ENCODE data around the gene RPRD1B.

Gene RPRD1B

GRCh38 chr20:38117635-38118034, 84.1 kb downstream of the RPRD1B start:
- peak; percentile 84 for DNase-seq (ENCODE audit: low read depth)
- no peak overlapping the region for H3K4me3 ChIP-seq (ENCODE audit: low read depth, low read length)
- TF ChIP-seq, protein P1, sequence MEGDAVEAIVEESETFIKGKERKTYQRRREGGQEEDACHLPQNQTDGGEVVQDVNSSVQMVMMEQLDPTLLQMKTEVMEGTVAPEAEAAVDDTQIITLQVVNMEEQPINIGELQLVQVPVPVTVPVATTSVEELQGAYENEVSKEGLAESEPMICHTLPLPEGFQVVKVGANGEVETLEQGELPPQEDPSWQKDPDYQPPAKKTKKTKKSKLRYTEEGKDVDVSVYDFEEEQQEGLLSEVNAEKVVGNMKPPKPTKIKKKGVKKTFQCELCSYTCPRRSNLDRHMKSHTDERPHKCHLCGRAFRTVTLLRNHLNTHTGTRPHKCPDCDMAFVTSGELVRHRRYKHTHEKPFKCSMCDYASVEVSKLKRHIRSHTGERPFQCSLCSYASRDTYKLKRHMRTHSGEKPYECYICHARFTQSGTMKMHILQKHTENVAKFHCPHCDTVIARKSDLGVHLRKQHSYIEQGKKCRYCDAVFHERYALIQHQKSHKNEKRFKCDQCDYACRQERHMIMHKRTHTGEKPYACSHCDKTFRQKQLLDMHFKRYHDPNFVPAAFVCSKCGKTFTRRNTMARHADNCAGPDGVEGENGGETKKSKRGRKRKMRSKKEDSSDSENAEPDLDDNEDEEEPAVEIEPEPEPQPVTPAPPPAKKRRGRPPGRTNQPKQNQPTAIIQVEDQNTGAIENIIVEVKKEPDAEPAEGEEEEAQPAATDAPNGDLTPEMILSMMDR (conservative IDR thresholded peaks at IDR 0.05; ENCODE audit: low read depth, low read length), result no peak

GRCh38 chr20:38119446-38119845, 85.9 kb downstream of the RPRD1B start:
- DNase-seq (ENCODE audit: low read depth), result no peak
- TF ChIP-seq, protein P1 (conservative IDR thresholded peaks at IDR 0.05; ENCODE audit: low read depth, low read length), result no peak
- H3K4me3 ChIP-seq (ENCODE audit: low read depth, low read length), result no peak overlapping the region

DNA sequence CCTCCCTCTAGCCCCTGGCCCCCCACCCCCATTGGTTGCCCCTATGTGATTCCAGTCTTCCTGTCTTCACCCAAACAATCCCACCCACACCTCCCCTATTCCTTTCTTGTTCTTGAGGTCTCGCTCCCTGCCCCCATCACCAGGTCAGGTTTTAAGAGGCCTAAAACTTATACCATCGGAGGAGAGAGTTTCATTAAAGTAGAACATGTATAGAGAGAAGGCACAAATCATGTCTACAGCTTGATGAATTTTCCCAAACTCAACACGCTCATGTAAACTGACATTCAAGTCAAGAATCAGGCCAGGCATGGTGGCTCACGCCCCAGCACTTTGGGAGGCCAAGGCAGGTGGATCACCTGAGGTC, 87.1 kb downstream of the RPRD1B start:
- no peak overlapping the region for H3K4me3 ChIP-seq (ENCODE audit: low read depth, low read length)
- no peak for DNase-seq (ENCODE audit: low read depth)
- TF ChIP-seq, protein P1 (conservative IDR thresholded peaks at IDR 0.05; ENCODE audit: low read depth, low read length), result no peak

- TF ChIP-seq, protein P1 (conservative IDR thresholded peaks at IDR 0.05; ENCODE audit: low read depth, low read length), result no peak
- no peak overlapping the region for H3K4me3 ChIP-seq (ENCODE audit: low read depth, low read length)
- DNase-seq (ENCODE audit: low read depth), result no peak
These were observed 88.2 kb downstream of the RPRD1B start for GRCh38 chr20:38121741-38122140.

DNA sequence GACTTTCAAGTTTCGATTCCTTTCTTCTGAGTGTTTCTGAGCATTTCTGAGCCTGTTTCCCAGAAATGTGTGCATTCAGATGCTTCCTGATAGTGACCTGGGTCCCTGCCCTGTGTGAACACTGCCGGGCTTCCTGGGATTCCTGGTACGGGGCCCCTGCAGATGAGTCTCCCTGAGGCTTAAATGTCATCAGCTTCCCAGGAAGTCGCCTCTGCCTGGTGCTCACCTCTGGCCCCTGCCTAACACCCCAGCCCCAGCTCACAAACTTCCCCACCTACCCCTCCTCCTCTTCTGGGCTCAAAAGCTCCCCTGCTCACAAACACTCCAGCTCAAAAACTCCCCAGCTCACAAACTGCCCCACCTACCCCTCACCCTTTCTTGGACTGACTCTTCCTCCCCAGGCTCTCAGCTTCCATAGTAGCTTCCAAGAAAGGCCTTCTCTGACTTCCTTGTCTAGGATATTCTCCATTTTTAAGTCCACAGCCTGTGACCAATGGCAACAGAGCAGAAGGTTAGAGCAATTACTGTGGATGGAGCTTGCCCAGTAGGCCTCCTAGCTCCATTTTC, 89.6 kb downstream of the RPRD1B start:
- TF ChIP-seq, protein P1 (conservative IDR thresholded peaks at IDR 0.05; ENCODE audit: low read depth, low read length), result no peak
- peak; percentile 78 for DNase-seq (ENCODE audit: low read depth)
- H3K4me3 ChIP-seq (ENCODE audit: low read depth, low read length), result no peak overlapping the region

DNA sequence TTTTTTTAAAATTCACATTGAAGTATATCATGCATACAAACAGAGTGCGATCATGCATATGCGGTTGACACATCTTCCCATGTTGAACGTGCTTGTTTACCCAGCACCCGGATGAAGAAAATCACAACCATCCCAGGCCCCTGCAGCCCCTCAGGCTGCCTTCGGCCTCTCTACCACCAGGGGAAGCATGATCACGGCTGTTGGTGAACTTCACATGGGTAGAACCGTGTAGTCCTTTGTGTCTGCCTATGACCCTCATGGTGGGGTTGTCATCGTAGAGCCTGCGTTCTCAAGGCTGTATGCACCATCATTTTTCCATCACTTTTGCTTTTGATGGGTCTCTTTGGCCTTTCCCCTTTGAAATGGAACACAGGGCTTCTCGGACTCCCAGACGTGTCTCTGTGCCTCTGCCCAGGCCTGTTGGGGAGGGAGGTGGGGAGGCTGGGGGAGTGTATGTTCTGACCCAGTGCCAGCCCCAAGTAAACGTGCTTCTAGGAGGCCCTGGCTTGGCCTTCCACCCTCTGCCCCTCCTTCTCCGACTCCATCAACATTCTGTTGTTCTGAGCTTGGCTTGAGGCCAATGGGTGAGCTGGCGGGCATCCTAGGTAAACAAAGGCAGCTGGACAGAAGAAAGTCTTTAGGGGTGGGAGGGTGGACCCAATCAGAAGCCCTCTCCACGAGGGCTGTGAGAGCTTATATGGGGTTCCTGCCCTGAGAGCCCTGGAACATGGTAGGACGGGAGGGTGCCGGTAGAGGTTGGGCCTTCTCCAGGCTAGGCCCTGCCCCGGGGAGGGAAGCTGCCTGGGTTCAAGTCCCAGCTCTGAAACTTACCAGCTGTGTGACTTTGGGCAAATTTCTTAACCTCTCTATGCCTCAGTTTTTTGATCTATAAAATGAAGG, 91.9 kb downstream of the RPRD1B start:
- peak; percentile 90 for DNase-seq (ENCODE audit: low read depth)
- TF ChIP-seq, protein P1 (conservative IDR thresholded peaks at IDR 0.05; ENCODE audit: low read depth, low read length), result no peak
- no peak overlapping the region for H3K4me3 ChIP-seq (ENCODE audit: low read depth, low read length)

Measured in choroid plexus epithelial cell (primary cell).